Kidney (tissue), 22 donors: ENCODE results near the gene GPR183. TPM values are rescaled to one million over a fixed set of nuclear protein-coding genes. Genes with fewer than 3 reads are reported as not detected.

Experiments used
- DNase-seq, 5 donors: peaks; one replicate each; pipeline ENCODE4 v3.0.0-alpha.2; 2013 to 2020
- FAIRE-seq: peaks from 2 replicates; lab custom pipeline; 2012; peaks lifted over from hg19 to GRCh38; lab: Jason Lieb, UNC
- H3K27ac ChIP-seq, 2 donors: one replicate each; pipeline ENCODE4 v1.7.0; 2013; ENCODE audit warnings: low read depth in 2 of 2, low read length in 2 of 2, inconsistent platforms in 1 of 2
- H3K27me3 ChIP-seq: one replicate; pipeline ENCODE4 v1.7.1; 2013; ENCODE audit warnings: low read length, inconsistent platforms; ENCODE audit not compliant: control insufficient read depth, insufficient read depth
- H3K36me3 ChIP-seq, 3 donors: one replicate each; pipeline versions ENCODE4 v1.7.0 to v1.7.1; 2013; ENCODE audit warnings: low read length in 3 of 3, control low read depth in 1 of 3, inconsistent platforms in 1 of 3; ENCODE audit not compliant: insufficient read depth in 3 of 3, control insufficient read depth in 2 of 3
- H3K4me1 ChIP-seq, 3 donors: one replicate each; pipeline versions ENCODE4 v1.7.0 to v1.7.1; 2013; ENCODE audit warnings: low read length in 3 of 3, inconsistent platforms in 1 of 3, low read depth in 1 of 3; ENCODE audit not compliant: control insufficient read depth in 2 of 3, insufficient read depth in 2 of 3
- H3K4me3 ChIP-seq, 3 donors: one replicate each; pipeline versions ENCODE4 v1.7.0 to v1.8.1; 2013; ENCODE audit warnings: low read length in 3 of 3, control low read depth in 1 of 3, inconsistent platforms in 1 of 3
- H3K9ac ChIP-seq, 3 donors: one replicate each; pipeline versions ENCODE4 v1.7.0 to v1.7.1; 2013; ENCODE audit warnings: low read length in 3 of 3, control low read depth in 1 of 3, inconsistent platforms in 1 of 3
- H3K9me3 ChIP-seq, 3 donors: one replicate each; pipeline versions ENCODE4 v1.7.0 to v1.7.1; 2013; ENCODE audit warnings: low read length in 3 of 3, control low read depth in 1 of 3, inconsistent platforms in 1 of 3; ENCODE audit not compliant: control insufficient read depth in 2 of 3, insufficient read depth in 1 of 3
- intact Hi-C: fragments of 100-400 bp; cut with DNase I; formaldehyde crosslinking; loops from one replicate; pipeline ENCODE4 v1.11.1; 2022
- long read RNA-seq, 10 donors: library from polyadenylated mRNA in 1 of 10; unstranded in 1 of 10; transcript quantifications; one replicate each; pipeline ENCODE4 v2.0.0 and lab custom pipeline, GENCODE V29; 2021 to 2026
- polyA plus RNA-seq: library from polyadenylated mRNA; stranded (reverse); fragments of 350-450 nt; fragmentation: Illumina TruSeq; extraction: RNeasy Lipid Tissue Mini Kit (QIAGEN cat#74804); gene quantifications from one replicate; pipeline ENCODE4 v1.2.3, GENCODE V29; 2014; ENCODE audit warnings: low read depth, low replicate concordance; ENCODE audit not compliant: insufficient read depth
- total RNA-seq: library from RNA; stranded (reverse); fragmentation: NEBNext Ultra II Directional; extraction: Animal tissue kit (Norgen Biotek cat#: 25700); gene quantifications from one replicate; pipeline ENCODE4 v1.2.1, GENCODE V29; 2021
- TF ChIP-seq, protein P1 (sequence below): IDR thresholded peaks from 3 replicates; pipeline ENCODE4 v1.5.1; 2012; ENCODE audit warnings: mild to moderate bottlenecking, moderate library complexity, borderline replicate concordance; ENCODE audit not compliant: insufficient read depth; ENCODE audit errors: extremely low read depth
- donor health status: control.
- donor health status: control.
- donor health status: control.
- donor health status: control.
- donor health status: control.
- donor health status: DM: yes; HTN: yes; CAD: no.
- donor health status: Normal renal cell carcinoma (clear cell type).

Gene GPR183, protein sequence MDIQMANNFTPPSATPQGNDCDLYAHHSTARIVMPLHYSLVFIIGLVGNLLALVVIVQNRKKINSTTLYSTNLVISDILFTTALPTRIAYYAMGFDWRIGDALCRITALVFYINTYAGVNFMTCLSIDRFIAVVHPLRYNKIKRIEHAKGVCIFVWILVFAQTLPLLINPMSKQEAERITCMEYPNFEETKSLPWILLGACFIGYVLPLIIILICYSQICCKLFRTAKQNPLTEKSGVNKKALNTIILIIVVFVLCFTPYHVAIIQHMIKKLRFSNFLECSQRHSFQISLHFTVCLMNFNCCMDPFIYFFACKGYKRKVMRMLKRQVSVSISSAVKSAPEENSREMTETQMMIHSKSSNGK
- total RNA-seq (11.8 TPM), polyA plus RNA-seq (1.7 TPM)
- long read RNA-seq, donor 1: 0 reads
- long read RNA-seq, donor 2: 0 reads
- long read RNA-seq, donor 3: 0 reads
- long read RNA-seq, donor 4, partial matches to known transcripts: 0 of 1 reads
- long read RNA-seq, donor 4, other reads (novel, unspliced or antisense): 0 of 1 reads
- long read RNA-seq, donor 5: 0 reads
- long read RNA-seq, donor 6: 0 reads
- long read RNA-seq, donor 7, partial matches to known transcripts: 0 of 3 reads
- long read RNA-seq, donor 7, other reads (novel, unspliced or antisense): 0 of 3 reads
- long read RNA-seq, donor 8, partial matches to known transcripts: 0 of 1 reads
- long read RNA-seq, donor 8, other reads (novel, unspliced or antisense): 0 of 1 reads
- long read RNA-seq, donor 9: 0 reads
- long read RNA-seq, donor 10: 0 reads

DNA sequence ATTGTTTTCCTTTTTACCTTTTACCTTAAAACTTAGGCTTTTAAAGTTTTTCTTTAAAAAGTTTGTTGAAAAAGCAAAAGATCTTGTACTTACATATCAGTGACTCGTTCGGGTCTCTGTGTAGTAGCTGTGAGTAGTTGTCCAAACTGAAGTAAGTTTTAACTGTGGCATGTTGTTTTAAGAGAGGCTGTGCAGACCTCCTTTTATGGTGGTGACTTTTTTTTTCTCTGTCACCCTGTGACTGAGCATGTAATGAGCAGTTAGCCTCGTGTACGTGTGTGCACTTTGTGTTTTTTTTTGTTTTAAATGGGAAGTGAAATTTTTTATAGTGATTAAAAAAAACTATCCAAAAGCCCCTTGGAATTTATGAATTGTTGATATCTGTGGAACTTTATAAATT is at the start of gene GPR183:
GPR183 (minus strand) TSS at position 153 of the 400 bp plus-strand sequence. CDS start 11,254 bp downstream, outside the sequence.
- H3K9me3 ChIP-seq: no peaks in the 10 kb centered on the region
- H3K27me3 ChIP-seq: no peaks in the 10 kb centered on the region
- H3K4me3 ChIP-seq: no peak within 1 kb of the TSS
- FAIRE-seq (peak; percentile 77), DNase-seq (peak in 2 of 5 donors; percentile 65 to 68)
- H3K4me1 ChIP-seq: peaks cover 0 to 4% (median 0%) of the 10 kb centered on the region in 3 donors
- H3K36me3 ChIP-seq: no peaks in the 10 kb centered on the region
- TF ChIP-seq, protein P1, sequence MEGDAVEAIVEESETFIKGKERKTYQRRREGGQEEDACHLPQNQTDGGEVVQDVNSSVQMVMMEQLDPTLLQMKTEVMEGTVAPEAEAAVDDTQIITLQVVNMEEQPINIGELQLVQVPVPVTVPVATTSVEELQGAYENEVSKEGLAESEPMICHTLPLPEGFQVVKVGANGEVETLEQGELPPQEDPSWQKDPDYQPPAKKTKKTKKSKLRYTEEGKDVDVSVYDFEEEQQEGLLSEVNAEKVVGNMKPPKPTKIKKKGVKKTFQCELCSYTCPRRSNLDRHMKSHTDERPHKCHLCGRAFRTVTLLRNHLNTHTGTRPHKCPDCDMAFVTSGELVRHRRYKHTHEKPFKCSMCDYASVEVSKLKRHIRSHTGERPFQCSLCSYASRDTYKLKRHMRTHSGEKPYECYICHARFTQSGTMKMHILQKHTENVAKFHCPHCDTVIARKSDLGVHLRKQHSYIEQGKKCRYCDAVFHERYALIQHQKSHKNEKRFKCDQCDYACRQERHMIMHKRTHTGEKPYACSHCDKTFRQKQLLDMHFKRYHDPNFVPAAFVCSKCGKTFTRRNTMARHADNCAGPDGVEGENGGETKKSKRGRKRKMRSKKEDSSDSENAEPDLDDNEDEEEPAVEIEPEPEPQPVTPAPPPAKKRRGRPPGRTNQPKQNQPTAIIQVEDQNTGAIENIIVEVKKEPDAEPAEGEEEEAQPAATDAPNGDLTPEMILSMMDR: no peak
- H3K27ac ChIP-seq: peak within 1 kb of the TSS in 1 of 2 donors; percentile 5
- H3K9ac ChIP-seq: no peak within 1 kb of the TSS
- intact Hi-C loops: no loop called here

DNA sequence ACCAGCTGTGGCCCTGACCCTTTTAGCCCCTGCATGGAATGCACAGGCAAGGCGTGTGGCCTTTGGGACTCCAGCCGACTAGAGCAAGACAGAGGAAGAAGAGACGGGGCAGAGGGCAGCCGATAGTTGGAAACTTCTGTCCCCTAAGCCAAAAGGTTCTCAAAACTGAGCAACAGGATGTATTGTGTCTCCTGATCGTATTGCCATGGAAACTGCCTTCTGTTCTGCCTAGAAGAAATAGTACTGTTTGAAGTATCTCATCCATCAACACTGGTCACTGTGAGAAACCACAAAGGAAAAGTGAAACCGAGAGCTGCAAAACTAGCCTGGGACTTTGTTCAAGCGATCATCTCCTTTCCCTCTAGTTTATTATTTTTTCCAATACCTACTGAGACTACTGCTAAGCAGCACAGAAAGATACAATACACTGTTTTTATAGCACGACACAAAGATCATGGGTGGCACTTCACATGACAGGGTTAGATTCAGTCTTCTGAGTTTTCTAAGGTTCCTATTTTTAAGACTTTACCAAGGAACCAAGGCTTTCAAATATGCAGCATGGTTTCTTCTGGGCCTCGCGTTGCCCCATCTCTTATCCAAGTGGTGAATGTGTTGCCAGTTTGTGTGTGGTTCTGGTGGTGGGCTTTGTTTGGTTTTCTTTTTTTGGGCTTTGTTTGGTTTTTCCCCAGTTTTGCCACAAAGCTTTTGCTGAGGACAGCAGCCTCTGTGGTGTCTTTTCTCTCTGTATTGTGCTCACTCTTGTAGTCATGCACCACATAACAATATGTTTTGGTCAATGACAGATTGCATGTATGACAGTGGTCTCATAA is 49.3 kb upstream of the GPR183 start:
- peak in 4 of 5 donors; percentile 36 to 88 (median 76) for DNase-seq
- Histone ChIP-seq H3K9me3 (no peaks in the 10 kb centered on the region), H3K36me3 (peaks cover 2 to 20% (median 4%) of the 10 kb centered on the region in 3 donors), H3K9ac (no peak overlapping the region), H3K27me3 (no peaks in the 10 kb centered on the region), H3K4me1 (peaks cover 0 to 9% (median 3%) of the 10 kb centered on the region in 3 donors), H3K4me3 (peak overlapping the region in 1 of 3 donors; percentile 18), H3K27ac (peak overlapping the region in 1 of 2 donors; percentile 79)
- intact Hi-C loops: no loop called here
- TF ChIP-seq, protein P1: no peak
- FAIRE-seq: no peak

DNA sequence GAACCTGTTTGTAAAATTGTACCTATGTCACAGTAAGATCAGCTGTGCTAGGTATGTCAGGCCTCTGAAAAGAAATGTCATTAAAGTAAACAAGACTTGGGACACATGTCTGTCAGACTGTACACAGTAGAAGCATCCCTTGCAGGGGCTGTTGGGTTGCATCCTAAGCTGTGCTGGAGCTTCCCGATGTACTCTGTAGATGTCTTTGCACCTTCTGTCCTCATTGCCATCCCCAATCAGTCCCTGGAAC is 48.7 kb upstream of the GPR183 start:
- H3K27ac ChIP-seq: peak overlapping the region in 1 of 2 donors; percentile 79
- peaks cover 2 to 20% (median 4%) of the 10 kb centered on the region in 3 donors for H3K36me3 ChIP-seq
- no peaks in the 10 kb centered on the region for H3K9me3 ChIP-seq
- FAIRE-seq: no peak
- H3K9ac ChIP-seq: no peak overlapping the region
- peak overlapping the region in 1 of 3 donors; percentile 14 for H3K4me3 ChIP-seq
- no peaks in the 10 kb centered on the region for H3K27me3 ChIP-seq
- intact Hi-C loops: no loop called here
- no peak for DNase-seq
- TF ChIP-seq, protein P1: no peak
- peaks cover 0 to 9% (median 3%) of the 10 kb centered on the region in 3 donors for H3K4me1 ChIP-seq
